Astrocyte (in vitro differentiated cells and primary cell): ENCODE data around the gene IQCE.

Source experiments
- EZH2 ChIP-seq: IDR thresholded peaks from 2 replicates; pipeline ENCODE4 v1.6.1; 2012; ENCODE audit warnings: mild to moderate bottlenecking, low read length, inconsistent platforms; ENCODE audit not compliant: insufficient read depth
- TF ChIP-seq, protein P1 (sequence below): IDR thresholded peaks from 2 replicates; pipeline ENCODE4 v1.5.1; 2011; ENCODE audit warnings: low read depth, mild to moderate bottlenecking, inconsistent platforms, low read length, moderate library complexity; ENCODE audit not compliant: insufficient read depth

DNA sequence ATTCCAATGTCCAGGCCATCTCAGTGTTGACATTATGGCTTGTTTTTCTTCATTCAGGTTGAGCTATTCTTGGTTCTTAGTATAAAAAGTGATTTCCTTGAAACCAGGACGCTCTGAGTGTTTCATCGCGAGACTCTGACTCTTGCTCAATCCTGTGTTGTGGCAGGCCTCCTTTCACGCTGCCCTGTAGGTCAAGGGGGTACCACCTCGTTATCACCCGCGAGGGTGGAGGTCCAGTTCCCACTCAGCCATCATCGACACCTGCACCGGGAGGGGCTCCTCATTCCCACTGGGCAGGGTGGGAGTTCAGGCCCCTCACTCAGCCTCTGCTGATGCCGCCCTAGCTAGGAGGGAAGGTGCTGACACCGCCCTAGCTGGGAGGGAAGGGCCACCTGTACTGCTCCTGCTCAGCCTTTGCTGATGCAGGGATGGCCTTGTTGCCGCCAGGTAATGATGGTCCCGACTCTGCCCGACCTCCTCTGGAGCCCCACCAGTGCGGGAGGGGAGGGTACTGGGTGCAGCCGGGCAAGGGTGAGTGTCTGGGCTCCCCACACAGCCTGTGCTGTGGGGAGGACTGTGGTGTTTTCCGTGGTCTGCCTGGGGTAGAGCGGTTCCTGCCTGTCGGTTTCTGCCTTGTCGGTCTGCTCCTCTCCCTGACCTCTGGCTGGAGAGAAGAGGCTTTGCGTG is 16.4 kb downstream of the IQCE start:
- TF ChIP-seq, protein P1, sequence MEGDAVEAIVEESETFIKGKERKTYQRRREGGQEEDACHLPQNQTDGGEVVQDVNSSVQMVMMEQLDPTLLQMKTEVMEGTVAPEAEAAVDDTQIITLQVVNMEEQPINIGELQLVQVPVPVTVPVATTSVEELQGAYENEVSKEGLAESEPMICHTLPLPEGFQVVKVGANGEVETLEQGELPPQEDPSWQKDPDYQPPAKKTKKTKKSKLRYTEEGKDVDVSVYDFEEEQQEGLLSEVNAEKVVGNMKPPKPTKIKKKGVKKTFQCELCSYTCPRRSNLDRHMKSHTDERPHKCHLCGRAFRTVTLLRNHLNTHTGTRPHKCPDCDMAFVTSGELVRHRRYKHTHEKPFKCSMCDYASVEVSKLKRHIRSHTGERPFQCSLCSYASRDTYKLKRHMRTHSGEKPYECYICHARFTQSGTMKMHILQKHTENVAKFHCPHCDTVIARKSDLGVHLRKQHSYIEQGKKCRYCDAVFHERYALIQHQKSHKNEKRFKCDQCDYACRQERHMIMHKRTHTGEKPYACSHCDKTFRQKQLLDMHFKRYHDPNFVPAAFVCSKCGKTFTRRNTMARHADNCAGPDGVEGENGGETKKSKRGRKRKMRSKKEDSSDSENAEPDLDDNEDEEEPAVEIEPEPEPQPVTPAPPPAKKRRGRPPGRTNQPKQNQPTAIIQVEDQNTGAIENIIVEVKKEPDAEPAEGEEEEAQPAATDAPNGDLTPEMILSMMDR = no peak
- TF ChIP-seq EZH2 = no peak
